Tibial artery (tissue), 4 donors: ENCODE measurements around the gene DOK1.
"Not testable (repeated sequence)": the region's sequence is repeated elsewhere in the genome, so short reads cannot be mapped to it uniquely, and the experiment has no call there.

Experiments used
- DNase-seq, 2 donors: peaks; one replicate each; pipeline ENCODE4 v3.0.0-alpha.2; 2019
- H3K27ac ChIP-seq, 2 donors: fragments of 200-600 bp; sonication (generic) in 1 of 2; 1 replicate in 1 of 2; 2 replicates in 1 of 2; pipeline ENCODE4 v1.5.1; 2018 to 2019; ENCODE audit warnings: mild to moderate bottlenecking in 1 of 2
- H3K27me3 ChIP-seq, 2 donors: fragments of 200-600 bp; sonication (generic) in 1 of 2; one replicate each; pipeline versions ENCODE4 v1.5.1 to v1.6.0; 2016 to 2019
- H3K36me3 ChIP-seq, 3 donors: fragments of 200-600 bp; sonication (generic) in 2 of 3; one replicate each; pipeline ENCODE4 v1.5.1; 2016 to 2019; ENCODE audit warnings: mild to moderate bottlenecking in 2 of 3
- H3K4me1 ChIP-seq, 4 donors: fragments of 200-600 bp; sonication (generic) in 2 of 4; 1 replicate in 3 of 4; 2 replicates in 1 of 4; pipeline ENCODE4 v1.5.1; 2016 to 2019
- H3K4me3 ChIP-seq, 2 donors: fragments of 200-600 bp; sonication (generic) in 1 of 2; 1 replicate in 1 of 2; 2 replicates in 1 of 2; pipeline ENCODE4 v1.5.1; 2018 to 2019; ENCODE audit warnings: mild to moderate bottlenecking in 2 of 2
- H3K9me3 ChIP-seq, 3 donors: fragments of 200-600 bp; sonication (generic) in 1 of 3; one replicate each; pipeline ENCODE4 v1.5.1; 2016 to 2019
- CTCF ChIP-seq, 2 experiments: fragments of 200-600 bp in 1 of 2; fragments of 450-650 bp in 1 of 2; IDR thresholded peaks; one replicate each; pipeline ENCODE4 v1.5.1; 2017 to 2019; ENCODE audit warnings: antibody characterized with exemption in 2 of 2, mild to moderate bottlenecking in 1 of 2, moderate library complexity in 1 of 2
- intact Hi-C: fragments of 100-400 bp; cut with DNase I; formaldehyde crosslinking; loops from one replicate; pipeline ENCODE4 v1.15.0; 2023; ENCODE audit warnings: low total_unique reads

DOK1 gene

GRCh38 chr2:74558284-74559230, 4.0 kb downstream of the DOK1 start:
- peaks cover 0 to 15% (median 6%) of the 10 kb centered on the region in 4 donors for H3K4me1 ChIP-seq
- no peak for DNase-seq
- intact Hi-C loops, result no loop called here
- H3K27ac ChIP-seq, result no peak overlapping the region
- H3K4me3 ChIP-seq, result no peak overlapping the region
- no peaks in the 10 kb centered on the region for H3K27me3 ChIP-seq
- peaks cover 0 to 10% (median 0%) of the 10 kb centered on the region in 3 donors for H3K36me3 ChIP-seq
- no peaks in the 10 kb centered on the region for H3K9me3 ChIP-seq
- TF ChIP-seq CTCF (IDR thresholded peaks at IDR 0.05), result no peak

- Histone ChIP-seq H3K36me3 (peaks cover 0 to 10% (median 0%) of the 10 kb centered on the region in 3 donors), H3K4me3 (no peak overlapping the region), H3K27ac (no peak overlapping the region), H3K27me3 (no peaks in the 10 kb centered on the region), H3K9me3 (no peaks in the 10 kb centered on the region), H3K4me1 (peaks cover 0 to 13% (median 4%) of the 10 kb centered on the region in 4 donors)
- no peak for TF ChIP-seq CTCF (IDR thresholded peaks at IDR 0.05)
- no peak for DNase-seq
- intact Hi-C loops, result no loop called here
These were observed 5.4 kb downstream of the DOK1 start for GRCh38 chr2:74559912-74560311.

- no peak for TF ChIP-seq CTCF (IDR thresholded peaks at IDR 0.05)
- no peaks in the 10 kb centered on the region for H3K9me3 ChIP-seq
- no peak for DNase-seq
- H3K36me3 ChIP-seq, result peaks cover 0 to 10% (median 0%) of the 10 kb centered on the region in 3 donors
- H3K4me3 ChIP-seq, result no peak overlapping the region
- intact Hi-C loops, result no loop called here
- no peak overlapping the region for H3K27ac ChIP-seq
- no peaks in the 10 kb centered on the region for H3K27me3 ChIP-seq
- H3K4me1 ChIP-seq, result peaks cover 0 to 10% (median under 1%) of the 10 kb centered on the region in 4 donors
These were observed 6.1 kb downstream of the DOK1 start for GRCh38 chr2:74560591-74560990.

- H3K27ac ChIP-seq, H3K9me3 ChIP-seq, H3K36me3 ChIP-seq, DNase-seq, H3K4me1 ChIP-seq, intact Hi-C loops, H3K27me3 ChIP-seq, H3K4me3 ChIP-seq: not testable (repeated sequence)
These were observed 6.5 kb downstream of the DOK1 start for GRCh38 chr2:74561022-74561421.

- no peak overlapping the region for H3K4me3 ChIP-seq
- no peaks in the 10 kb centered on the region for H3K27me3 ChIP-seq
- no peak for TF ChIP-seq CTCF (IDR thresholded peaks at IDR 0.05)
- intact Hi-C loops, result no loop called here
- no peak overlapping the region for H3K27ac ChIP-seq
- no peaks in the 10 kb centered on the region for H3K9me3 ChIP-seq
- H3K4me1 ChIP-seq, result peaks cover 0 to 16% (median 6%) of the 10 kb centered on the region in 4 donors
- no peak for DNase-seq
- no peaks in the 10 kb centered on the region for H3K36me3 ChIP-seq
These were observed 7.7 kb downstream of the DOK1 start for GRCh38 chr2:74562126-74562775.

- H3K4me1 ChIP-seq, result peaks cover 0 to 23% (median 8%) of the 10 kb centered on the region in 4 donors
These were observed 9.7 kb downstream of the DOK1 start for GRCh38 chr2:74564222-74564621.

More at GRCh38 chr2:74564222-74564621, 9.7 kb downstream of the DOK1 start:
- H3K36me3 ChIP-seq, result no peaks in the 10 kb centered on the region
- TF ChIP-seq CTCF (IDR thresholded peaks at IDR 0.05), result no peak
- H3K27ac ChIP-seq, result no peak overlapping the region
- intact Hi-C loops, result no loop called here
- no peaks in the 10 kb centered on the region for H3K27me3 ChIP-seq
- H3K4me3 ChIP-seq, result no peak overlapping the region
- DNase-seq, result no peak
- H3K9me3 ChIP-seq, result no peaks in the 10 kb centered on the region
